GM19468 (cell line): ENCODE data around the gene MIGA1.
"Not testable (repeated sequence)": the region's sequence is repeated elsewhere in the genome, so short reads cannot be mapped to it uniquely, and the experiment has no call there.

Source experiments
- ATAC-seq: cut with Tn5 transposase; IDR thresholded peaks from one replicate; pipeline ENCODE4 v1.9.1; 2021; ENCODE audit warnings: mild to moderate bottlenecking, moderate library complexity, moderate number of reproducible peaks; ENCODE audit not compliant: unreplicated experiment; ENCODE audit errors: extremely low read depth

MIGA1 gene

GRCh38 chr1:77899647-77900320 lies 120.3 kb downstream of the MIGA1 start:
- ATAC-seq, result no peak

- ATAC-seq, result no peak
Measured at GRCh38 chr1:77900687-77901293, 121.3 kb downstream of the MIGA1 start.

- no peak for ATAC-seq
Measured at GRCh38 chr1:77905603-77906002, 126.2 kb downstream of the MIGA1 start.

- no peak for ATAC-seq
Measured at GRCh38 chr1:77906019-77906545, 126.6 kb downstream of the MIGA1 start.

DNA sequence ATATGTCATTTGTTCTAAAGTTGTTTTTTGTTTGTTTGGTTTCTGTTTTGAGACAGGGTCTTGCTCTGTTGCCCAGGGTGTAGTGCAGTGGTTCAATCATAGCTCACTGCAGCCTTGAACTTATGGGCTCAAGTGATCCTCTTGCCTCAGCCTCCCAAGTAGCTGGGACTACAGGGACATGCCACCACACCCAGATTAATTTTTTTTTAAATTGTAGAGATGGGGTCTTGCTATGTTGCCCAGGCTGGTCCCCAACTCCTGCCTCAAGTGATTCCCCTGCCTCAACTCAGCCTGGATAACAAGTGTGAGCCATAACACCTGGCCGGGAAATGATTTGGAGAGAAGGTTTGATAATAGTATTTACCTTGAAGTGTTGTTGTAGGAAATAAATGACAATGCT lies 127.2 kb downstream of the MIGA1 start:
- ATAC-seq, result no peak

GRCh38 chr1:77910116-77910515 lies 130.7 kb downstream of the MIGA1 start:
- ATAC-seq, result no peak

- not testable (repeated sequence) for ATAC-seq
Measured at GRCh38 chr1:77918918-77919317, 139.5 kb downstream of the MIGA1 start.

DNA sequence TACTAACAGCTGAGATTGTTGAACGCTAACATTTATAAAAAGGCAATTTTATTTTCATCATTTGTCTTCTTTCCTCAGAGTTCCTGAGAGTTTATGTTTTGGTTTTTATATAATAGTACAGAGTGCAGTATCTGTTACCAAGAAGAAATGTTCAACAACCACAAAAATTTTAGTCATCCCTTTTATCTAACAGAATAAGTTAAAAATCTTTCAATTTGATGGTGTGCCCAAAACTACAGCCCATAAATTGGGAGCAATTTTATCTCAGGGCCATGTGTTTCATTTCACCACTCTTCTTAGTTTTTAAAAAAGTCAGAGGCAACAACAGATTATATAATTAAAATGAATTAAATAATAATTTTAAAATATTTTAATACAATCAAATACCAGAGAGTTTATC lies 146.1 kb downstream of the MIGA1 start:
- no peak for ATAC-seq

DNA sequence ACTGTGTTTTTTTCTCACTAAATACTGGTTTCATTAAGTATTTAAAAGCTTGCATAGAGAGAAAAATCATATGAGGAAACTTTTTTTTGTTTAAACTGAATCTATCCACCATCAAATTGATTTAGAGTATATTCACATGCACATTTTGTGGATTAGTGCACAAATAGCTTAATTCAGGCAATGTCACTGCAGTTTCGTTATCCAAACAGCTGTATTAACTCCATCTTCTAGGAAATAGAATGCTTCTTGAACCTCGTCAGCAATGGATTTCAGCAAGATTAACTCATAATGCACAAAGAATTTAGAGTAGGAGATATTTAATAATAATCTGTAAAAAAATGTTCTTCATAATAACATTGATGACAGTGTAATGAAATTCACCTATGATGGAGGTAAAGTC lies 146.5 kb downstream of the MIGA1 start:
- ATAC-seq, result no peak

DNA sequence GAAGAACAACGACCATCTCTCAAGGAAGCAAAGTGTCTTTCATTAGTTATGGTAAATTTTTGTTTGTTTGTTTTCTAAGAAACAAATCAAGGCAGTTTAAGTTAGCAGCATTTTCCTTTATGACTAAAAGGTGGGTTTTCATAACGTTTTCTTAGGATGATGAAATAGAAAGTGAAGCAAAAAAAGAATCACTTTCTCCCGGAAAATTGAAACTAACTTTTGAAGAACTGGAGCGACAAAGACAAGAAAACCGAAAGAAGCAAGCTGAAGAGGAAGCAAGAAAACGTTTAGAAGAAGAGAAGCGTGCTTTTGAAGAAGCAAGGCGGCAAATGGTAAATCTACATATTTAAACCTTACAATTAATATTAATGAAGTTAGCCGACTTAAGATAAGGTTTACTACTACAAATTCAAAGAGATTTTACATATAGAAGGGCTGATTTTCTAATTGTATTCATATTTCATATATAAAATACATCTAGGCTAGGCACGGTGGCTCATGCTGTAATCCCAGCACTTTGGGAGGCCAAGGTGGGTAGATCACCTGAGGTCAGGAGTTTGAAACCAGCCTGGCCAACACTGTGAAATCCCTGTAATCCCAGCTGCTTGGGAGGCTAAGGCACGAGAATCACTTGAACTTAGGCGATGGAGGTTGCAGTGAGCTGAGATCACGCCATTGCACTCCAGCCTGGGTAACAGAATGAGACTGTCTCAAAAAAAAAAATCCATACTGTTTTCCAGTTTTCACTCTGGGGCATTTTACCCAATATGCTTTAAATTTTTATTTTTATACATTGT lies 147.3 kb downstream of the MIGA1 start:
- ATAC-seq, result no peak

DNA sequence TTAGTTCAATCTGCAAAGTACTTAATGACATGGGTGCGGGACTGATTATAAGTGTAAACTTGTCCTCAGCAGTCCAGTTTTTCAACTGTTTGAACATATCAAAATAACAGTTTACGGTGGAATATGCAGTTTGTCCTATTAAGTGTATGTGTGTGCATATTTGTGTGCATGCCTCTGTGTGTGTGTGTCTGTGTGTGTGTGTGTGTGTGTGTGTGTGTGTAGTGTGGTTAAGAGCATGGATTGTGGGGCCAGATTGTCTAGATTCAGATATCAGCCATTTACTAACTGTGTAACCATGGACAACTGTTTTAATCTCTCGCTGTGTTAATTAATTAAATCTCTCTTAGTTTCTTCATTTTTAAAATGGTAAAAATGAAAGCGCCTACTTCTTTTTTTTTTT lies 148.0 kb downstream of the MIGA1 start:
- ATAC-seq, result no peak
